Fibroblast of lung (primary cell): ENCODE measurements around the gene KRTAP10-12. TPM values are rescaled to one million over a fixed set of nuclear protein-coding genes. Genes with fewer than 3 reads are reported as not detected.

Experiments used
- DNase-seq, 2 donors: peaks; one replicate each; pipeline versions ENCODE4 v3.0.0 to v3.0.0-alpha.2; 2010; ENCODE audit warnings: low read depth in 2 of 2
- H2AFZ ChIP-seq: 2 replicates; pipeline ENCODE4 v1.5.1; 2012; ENCODE audit warnings: low read length, control low read depth, inconsistent platforms
- H3K27ac ChIP-seq: 2 replicates; pipeline ENCODE4 v1.5.1; 2011; ENCODE audit warnings: low read length, control low read depth; ENCODE audit not compliant: insufficient read depth
- H3K27me3 ChIP-seq: 2 replicates; pipeline ENCODE4 v1.5.1; 2011; ENCODE audit warnings: mild to moderate bottlenecking, low read length; ENCODE audit not compliant: control insufficient read depth, insufficient read depth
- H3K36me3 ChIP-seq: 2 replicates; pipeline ENCODE4 v1.5.1; 2011; ENCODE audit warnings: low read length; ENCODE audit not compliant: control insufficient read depth, insufficient read depth
- H3K4me1 ChIP-seq: 2 replicates; pipeline ENCODE4 v1.5.1; 2011; ENCODE audit warnings: low read length; ENCODE audit not compliant: control insufficient read depth, insufficient read depth; ENCODE audit errors: extremely low read depth
- H3K4me2 ChIP-seq: 2 replicates; pipeline ENCODE4 v1.5.1; 2011; ENCODE audit warnings: low read length, control low read depth; ENCODE audit not compliant: insufficient read depth; ENCODE audit errors: extremely low read depth
- H3K4me3 ChIP-seq, 4 experiments: fragments of 200-600 bp in 1 of 4; sonication (generic) in 1 of 4; replicated peaks in 1 of 4; 2 replicates each; pipeline ENCODE4 v1.5.1; 2011 to 2016; ENCODE audit warnings: low read length in 4 of 4, low read depth in 3 of 4, mild to moderate bottlenecking in 3 of 4, control low read depth in 2 of 4, inconsistent platforms in 1 of 4, mixed read lengths in 1 of 4; ENCODE audit not compliant: insufficient read depth in 1 of 4; ENCODE audit errors: control extremely low read depth in 1 of 4
- H3K79me2 ChIP-seq: 2 replicates; pipeline ENCODE4 v1.5.1; 2012; ENCODE audit warnings: mild to moderate bottlenecking, low read length, inconsistent platforms; ENCODE audit not compliant: control insufficient read depth, insufficient read depth
- H3K9ac ChIP-seq: 2 replicates; pipeline ENCODE4 v1.5.1; 2011; ENCODE audit warnings: mild to moderate bottlenecking, low read length, control low read depth; ENCODE audit not compliant: insufficient read depth
- H3K9me3 ChIP-seq: 2 replicates; pipeline ENCODE4 v1.5.1; 2012; ENCODE audit warnings: low read depth, low read length; ENCODE audit not compliant: control insufficient read depth, insufficient read depth
- H4K20me1 ChIP-seq: 2 replicates; pipeline ENCODE4 v1.5.1; 2011; ENCODE audit warnings: low read length; ENCODE audit not compliant: control insufficient read depth, insufficient read depth; ENCODE audit errors: extremely low read depth
- EZH2 ChIP-seq: IDR thresholded peaks from 2 replicates; pipeline ENCODE4 v1.5.1; 2012; ENCODE audit warnings: low read length, control low read depth, mild to moderate bottlenecking; ENCODE audit errors: missing control alignments
- polyA plus RNA-seq, 2 donors: library from polyadenylated mRNA; depleted of rRNA in 1 of 2; stranded (reverse) in 1 of 2; unstranded in 1 of 2; fragments of >200 nt; gene quantifications; 2 replicates each; pipeline ENCODE4 v1.2.1, GENCODE V29; 2011 to 2012; ENCODE audit warnings: missing spikeins in 1 of 2
- total RNA-seq: library from RNA; depleted of rRNA; stranded (reverse); fragments of >200 nt; gene quantifications from 2 replicates; pipeline ENCODE4 v1.2.1, GENCODE V29; 2014
- TF ChIP-seq, protein P1 (sequence below), 2 donors: IDR thresholded peaks in 1 of 2; conservative IDR thresholded peaks in 1 of 2; 1 replicate in 1 of 2; 2 replicates in 1 of 2; pipeline ENCODE4 v1.5.1; 2011 to 2012; ENCODE audit warnings: low read length in 2 of 2, control low read depth in 1 of 2, inconsistent platforms in 1 of 2, low read depth in 1 of 2, mild to moderate bottlenecking in 1 of 2

The KRTAP10-12 gene
- total and polyA plus RNA-seq, 2 donors (not counting 1 experiment from before 2014, with no cell fraction given) = not detected

GRCh38 chr21:44697811-44698734 lies 1.1 kb downstream of the KRTAP10-12 start:
- no peak for TF ChIP-seq EZH2
- TF ChIP-seq, protein P1, sequence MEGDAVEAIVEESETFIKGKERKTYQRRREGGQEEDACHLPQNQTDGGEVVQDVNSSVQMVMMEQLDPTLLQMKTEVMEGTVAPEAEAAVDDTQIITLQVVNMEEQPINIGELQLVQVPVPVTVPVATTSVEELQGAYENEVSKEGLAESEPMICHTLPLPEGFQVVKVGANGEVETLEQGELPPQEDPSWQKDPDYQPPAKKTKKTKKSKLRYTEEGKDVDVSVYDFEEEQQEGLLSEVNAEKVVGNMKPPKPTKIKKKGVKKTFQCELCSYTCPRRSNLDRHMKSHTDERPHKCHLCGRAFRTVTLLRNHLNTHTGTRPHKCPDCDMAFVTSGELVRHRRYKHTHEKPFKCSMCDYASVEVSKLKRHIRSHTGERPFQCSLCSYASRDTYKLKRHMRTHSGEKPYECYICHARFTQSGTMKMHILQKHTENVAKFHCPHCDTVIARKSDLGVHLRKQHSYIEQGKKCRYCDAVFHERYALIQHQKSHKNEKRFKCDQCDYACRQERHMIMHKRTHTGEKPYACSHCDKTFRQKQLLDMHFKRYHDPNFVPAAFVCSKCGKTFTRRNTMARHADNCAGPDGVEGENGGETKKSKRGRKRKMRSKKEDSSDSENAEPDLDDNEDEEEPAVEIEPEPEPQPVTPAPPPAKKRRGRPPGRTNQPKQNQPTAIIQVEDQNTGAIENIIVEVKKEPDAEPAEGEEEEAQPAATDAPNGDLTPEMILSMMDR (conservative IDR thresholded peaks at IDR 0.05 in 1 of 2, IDR thresholded peaks at IDR 0.05 in 1 of 2; ENCODE audit: low read depth in 1 of 2, low read length in 2 of 2) = no peak
- Histone ChIP-seq H4K20me1 (no peaks in the 10 kb centered on the region), H3K79me2 (no peaks in the 10 kb centered on the region), H3K4me3 (no peak overlapping the region), H3K27me3 (peaks cover 5% of the 10 kb centered on the region), H3K9ac (no peak overlapping the region), H2AFZ (no peak overlapping the region), H3K36me3 (no peaks in the 10 kb centered on the region), H3K9me3 (no peaks in the 10 kb centered on the region), H3K4me2 (no peak overlapping the region), H3K4me1 (no peaks in the 10 kb centered on the region), H3K27ac (no peak overlapping the region)
- no peak for DNase-seq

- H3K9ac ChIP-seq = no peak overlapping the region
- H4K20me1 ChIP-seq = no peaks in the 10 kb centered on the region
- H3K79me2 ChIP-seq = no peaks in the 10 kb centered on the region
- H3K27ac ChIP-seq = no peak overlapping the region
- no peak overlapping the region for H3K4me2 ChIP-seq
- TF ChIP-seq, protein P1 (conservative IDR thresholded peaks at IDR 0.05 in 1 of 2, IDR thresholded peaks at IDR 0.05 in 1 of 2; ENCODE audit: low read depth in 1 of 2, low read length in 2 of 2) = no peak
- TF ChIP-seq EZH2 = no peak
- H2AFZ ChIP-seq = no peak overlapping the region
- H3K4me3 ChIP-seq = no peak overlapping the region
- no peaks in the 10 kb centered on the region for H3K9me3 ChIP-seq
- no peaks in the 10 kb centered on the region for H3K36me3 ChIP-seq
- H3K4me1 ChIP-seq = no peaks in the 10 kb centered on the region
- no peak for DNase-seq
- H3K27me3 ChIP-seq = peaks cover 6% of the 10 kb centered on the region
Observed at GRCh38 chr21:44699502-44700001, 2.6 kb downstream of the KRTAP10-12 start.

- DNase-seq = no peak
Observed at GRCh38 chr21:44700101-44701022, 3.4 kb downstream of the KRTAP10-12 start.

More at GRCh38 chr21:44700101-44701022, 3.4 kb downstream of the KRTAP10-12 start:
- no peak for TF ChIP-seq EZH2
- TF ChIP-seq, protein P1 (conservative IDR thresholded peaks at IDR 0.05 in 1 of 2, IDR thresholded peaks at IDR 0.05 in 1 of 2; ENCODE audit: low read depth in 1 of 2, low read length in 2 of 2) = no peak
- no peaks in the 10 kb centered on the region for H3K79me2 ChIP-seq
- H3K4me2 ChIP-seq = no peak overlapping the region
- H3K36me3 ChIP-seq = no peaks in the 10 kb centered on the region
- H3K9ac ChIP-seq = no peak overlapping the region
- H3K9me3 ChIP-seq = no peaks in the 10 kb centered on the region
- no peak overlapping the region for H2AFZ ChIP-seq
- peaks cover 8% of the 10 kb centered on the region for H3K27me3 ChIP-seq
- no peak overlapping the region for H3K27ac ChIP-seq
- H3K4me3 ChIP-seq = no peak overlapping the region
- no peaks in the 10 kb centered on the region for H3K4me1 ChIP-seq
- H4K20me1 ChIP-seq = no peaks in the 10 kb centered on the region
